Erythroblast (primary cell): ENCODE results near the gene NTF3.

Experiments
- DNase-seq, 2 experiments: peaks; one replicate each; lab custom pipeline; 2025; lab: John Stamatoyannopoulos, UW
- GATA1 ChIP-seq: IDR thresholded peaks from 2 replicates; pipeline ENCODE4 v1.6.1; 2011; ENCODE audit warnings: low read depth, mild to moderate bottlenecking, control low read depth, low read length, moderate library complexity
- POLR2A ChIP-seq: IDR thresholded peaks from 2 replicates; pipeline ENCODE4 v1.6.1; 2011; ENCODE audit warnings: mild to moderate bottlenecking, low read length

The NTF3 gene

DNA sequence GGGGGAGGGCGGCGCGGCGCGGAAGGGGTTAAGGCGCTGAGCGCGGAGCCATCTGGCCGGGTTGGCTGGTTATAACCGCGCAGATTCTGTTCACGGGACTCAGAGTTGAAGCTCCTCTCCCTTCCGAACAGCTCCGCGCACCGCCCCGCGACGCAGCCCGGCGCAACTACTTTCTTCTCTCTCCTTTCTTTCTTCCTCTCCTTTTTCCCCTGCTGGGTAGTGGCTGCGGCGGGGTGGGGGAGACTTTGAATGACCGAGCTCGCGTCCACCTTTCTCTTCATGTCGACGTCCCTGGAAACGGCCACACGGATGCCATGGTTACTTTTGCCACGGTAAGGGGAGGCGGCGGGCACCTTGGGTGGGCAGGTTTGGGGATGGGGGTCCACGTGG, at the start of gene NTF3:
NTF3 (plus strand) TSS at position 98 of the 390 bp plus-strand sequence; CDS start at position 315, 217 bp downstream.
- no peak for DNase-seq

DNA sequence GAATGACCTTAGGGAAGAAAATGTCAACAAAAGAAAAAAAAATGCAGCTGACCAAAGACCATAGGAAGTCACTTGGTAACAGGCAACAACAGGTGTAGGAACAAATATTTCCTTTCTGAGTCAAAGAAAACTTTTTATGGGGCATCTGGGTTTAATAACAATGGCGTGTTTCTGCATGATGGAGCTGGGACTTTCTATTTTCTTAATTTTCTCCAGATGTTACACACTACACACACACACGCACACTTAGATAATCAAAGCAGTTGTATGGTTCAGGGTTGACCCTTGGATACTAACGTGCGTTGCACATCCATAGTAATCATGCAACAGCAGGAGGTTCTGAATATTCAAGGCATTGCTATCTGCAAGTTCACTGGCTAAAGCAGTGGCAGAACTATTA, 47.9 kb upstream of the NTF3 start:
- no peak for DNase-seq
- TF ChIP-seq POLR2A (no peak), GATA1 (no peak)

More for the DNA sequence above, at the start of gene NTF3:
- TF ChIP-seq GATA1 (no peak), POLR2A (no peak)

DNA sequence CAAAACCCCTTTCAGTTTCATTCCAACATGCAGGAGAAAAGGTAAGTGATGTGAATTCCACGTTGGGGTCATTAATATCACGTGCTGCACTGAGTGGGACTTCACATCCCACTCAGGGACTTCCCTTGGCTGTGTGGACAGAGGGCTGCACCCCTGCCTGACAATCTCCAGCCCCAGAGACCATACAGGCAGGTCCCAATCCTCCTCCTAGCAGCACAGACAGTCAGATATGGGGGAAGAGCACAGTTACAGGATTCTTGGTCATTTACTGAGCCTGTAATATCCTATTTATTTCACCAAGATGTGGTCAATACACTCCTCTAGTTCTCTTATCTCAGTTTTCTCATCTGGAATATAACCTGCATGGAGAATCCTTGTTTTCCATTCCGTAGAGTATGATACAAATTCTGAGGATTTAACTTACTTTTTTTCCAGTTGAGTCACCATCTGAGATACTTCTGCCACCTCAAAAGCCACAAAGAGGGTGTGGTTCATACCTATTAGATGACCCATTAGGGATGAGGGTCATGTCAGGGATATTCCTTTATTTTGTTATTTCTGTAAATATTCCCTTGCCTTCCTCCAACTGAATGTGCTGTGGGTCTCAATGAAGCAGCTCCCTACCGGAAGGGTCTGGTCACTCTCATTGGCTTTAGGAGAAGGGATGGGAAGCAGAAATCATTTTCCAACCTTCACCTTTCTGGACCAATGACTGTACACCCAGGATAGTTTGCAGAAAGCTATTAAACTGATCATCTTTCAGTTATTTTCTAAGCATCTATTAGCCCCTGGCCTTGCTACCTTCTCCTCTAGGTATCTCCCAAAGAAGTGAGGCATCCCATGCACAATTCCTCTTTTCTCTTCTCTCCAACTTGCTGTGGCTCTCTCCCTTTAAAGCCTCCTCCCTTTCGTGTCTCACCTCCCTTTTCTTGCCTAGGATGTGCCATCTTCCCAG, 43.0 kb upstream of the NTF3 start:
- DNase-seq: no peak
- TF ChIP-seq POLR2A (no peak), GATA1 (no peak)

DNA sequence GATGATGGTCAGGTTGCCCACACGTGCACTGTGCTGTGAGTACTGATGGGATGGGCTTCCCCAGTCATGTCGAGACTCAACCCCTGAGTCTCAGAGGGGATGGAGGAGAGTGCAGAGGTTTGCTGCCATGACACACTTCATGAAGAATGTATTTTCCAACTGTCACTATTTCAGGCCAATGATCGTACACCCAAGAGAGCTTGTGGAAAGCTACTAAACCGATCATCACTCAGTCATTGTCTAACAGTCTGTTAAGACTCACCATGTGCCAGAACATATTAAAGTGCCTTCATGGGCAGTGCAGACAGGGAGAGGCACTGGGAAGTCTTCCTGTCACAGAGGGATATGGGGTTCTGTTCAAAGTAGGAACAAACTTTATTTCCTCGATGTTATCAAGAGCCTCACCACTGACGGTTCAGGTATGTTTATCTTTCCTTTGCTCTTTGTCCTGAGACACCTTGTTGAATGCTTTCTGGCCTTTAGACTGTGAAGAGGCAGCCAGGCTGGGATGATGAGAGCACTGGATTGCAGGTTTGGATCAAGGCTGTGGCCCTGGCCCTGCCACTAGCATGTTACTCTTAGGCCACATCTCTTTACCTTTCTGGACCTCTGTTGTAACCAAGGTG, 41.6 kb upstream of the NTF3 start:
- DNase-seq: no peak
- TF ChIP-seq POLR2A: no peak
- no peak for TF ChIP-seq GATA1

DNA sequence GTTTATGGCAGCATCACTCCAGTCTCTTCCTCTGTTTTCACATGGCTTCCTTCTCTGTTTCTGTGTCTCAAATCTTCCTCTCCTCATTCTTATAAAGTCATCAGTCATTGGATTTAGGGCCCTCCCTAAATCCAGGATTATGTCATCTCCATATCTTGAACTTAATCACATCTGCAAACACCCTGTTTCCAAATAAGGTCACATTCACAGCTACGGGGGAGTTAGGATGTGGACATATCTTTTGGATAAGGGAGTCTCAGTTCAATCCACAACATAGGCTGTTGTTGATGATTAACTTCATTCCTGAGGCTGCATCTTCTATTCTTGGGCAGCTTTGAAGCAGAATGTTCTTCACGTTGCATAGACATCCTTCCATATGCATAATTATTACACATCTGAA, 40.3 kb upstream of the NTF3 start:
- TF ChIP-seq GATA1: no peak
- TF ChIP-seq POLR2A: no peak
- DNase-seq: no peak

DNA sequence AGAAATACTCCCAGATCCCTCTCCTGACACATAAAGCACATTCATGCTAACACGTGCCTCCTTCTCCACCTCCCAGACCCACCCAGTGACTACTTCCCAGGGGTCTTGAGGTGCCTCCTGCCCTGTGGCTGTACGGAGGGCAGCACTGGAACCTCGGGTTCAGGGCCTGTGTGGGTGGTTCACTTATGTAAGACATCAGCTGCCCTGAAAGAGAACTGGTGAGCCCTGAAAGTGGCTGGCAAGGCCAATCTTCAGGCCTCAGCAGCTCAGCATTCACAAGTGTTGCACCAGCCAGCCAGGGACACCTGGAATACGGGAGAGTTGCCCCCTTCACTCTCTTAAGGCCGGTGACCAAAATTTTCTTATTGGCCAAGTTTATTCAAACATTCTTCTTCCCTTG, 38.9 kb upstream of the NTF3 start:
- no peak for TF ChIP-seq POLR2A
- no peak for TF ChIP-seq GATA1
- no peak for DNase-seq

DNA sequence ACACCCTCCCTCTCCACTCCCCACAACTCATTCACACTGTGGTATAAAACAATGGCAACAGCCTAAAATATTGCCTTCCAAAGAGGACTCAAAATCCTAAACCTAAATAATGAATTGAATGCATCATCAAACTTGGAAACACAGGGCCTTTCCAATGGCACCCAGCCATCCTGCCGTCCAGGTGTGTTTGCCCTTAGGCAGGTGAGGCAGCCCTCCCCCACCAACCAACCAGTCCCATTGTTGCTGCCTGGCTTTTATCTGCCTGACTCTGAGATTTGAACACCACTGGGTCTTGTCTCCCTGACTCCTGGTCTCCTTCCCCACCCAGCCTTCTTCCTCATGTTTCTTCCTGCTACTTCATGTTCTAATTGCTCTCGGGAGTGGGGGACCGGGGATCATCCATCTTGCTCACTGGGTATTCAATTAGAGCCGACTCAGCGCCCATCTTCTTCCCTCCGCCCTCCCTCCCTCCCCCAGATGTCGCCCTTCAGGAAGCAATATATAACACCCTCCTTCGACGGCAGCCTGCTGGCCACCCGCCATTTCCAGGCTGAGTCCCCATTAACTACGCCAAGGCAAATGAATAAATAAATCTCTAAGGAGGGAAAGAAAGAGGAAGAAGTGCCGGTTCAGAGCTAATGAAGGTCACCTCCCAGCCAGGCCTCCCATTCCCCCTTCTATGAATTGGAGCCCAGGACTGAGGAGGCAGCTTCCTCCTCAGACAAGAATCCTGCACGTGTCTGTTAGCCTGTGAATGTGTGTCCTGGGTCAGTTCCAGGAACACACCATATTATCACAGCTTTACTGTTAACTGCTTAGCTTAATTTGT, 36.3 kb upstream of the NTF3 start:
- TF ChIP-seq GATA1: no peak
- no peak for TF ChIP-seq POLR2A

DNA sequence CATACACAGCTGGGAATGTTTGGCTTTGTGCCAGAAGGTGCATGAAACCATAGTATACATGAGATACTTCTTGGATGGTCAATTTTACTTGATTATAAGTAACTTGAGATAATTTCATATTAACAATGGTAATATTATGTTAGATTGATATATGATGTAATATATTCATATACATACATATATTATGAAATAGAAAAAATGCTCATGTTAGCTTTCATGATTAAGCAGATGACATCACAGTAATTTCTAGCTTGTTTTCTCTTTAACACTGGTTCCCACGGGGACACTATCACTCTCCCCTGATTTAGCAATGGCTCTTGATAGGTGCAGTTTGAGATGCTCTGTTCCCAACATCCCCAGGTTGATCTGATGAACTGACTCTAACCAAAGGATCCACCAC, 35.4 kb upstream of the NTF3 start:
- TF ChIP-seq GATA1: no peak
- TF ChIP-seq POLR2A: no peak

More for the DNA sequence above, 36.3 kb upstream of the NTF3 start:
- DNase-seq: no peak

DNA sequence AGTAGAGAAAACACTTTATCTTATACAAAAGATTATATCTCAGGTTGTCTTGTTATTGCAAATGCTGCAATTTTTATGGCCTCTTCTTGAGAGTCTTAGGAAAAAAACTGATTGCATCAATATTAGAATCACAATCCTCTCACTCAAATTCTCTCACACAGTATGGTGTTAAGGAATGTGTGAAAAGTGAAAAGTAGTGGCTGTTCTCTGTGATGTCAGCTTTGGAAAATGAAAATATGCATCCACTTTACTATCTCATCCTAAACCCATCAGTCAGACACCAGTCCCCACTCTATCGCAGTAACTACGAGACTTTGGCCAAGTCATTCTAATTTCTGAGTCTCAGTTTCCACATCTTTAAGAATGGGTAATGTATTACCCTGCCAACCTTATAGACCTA, 32.6 kb upstream of the NTF3 start:
- TF ChIP-seq GATA1: no peak
- no peak for DNase-seq

More for the DNA sequence above, 35.4 kb upstream of the NTF3 start:
- no peak for DNase-seq

DNA sequence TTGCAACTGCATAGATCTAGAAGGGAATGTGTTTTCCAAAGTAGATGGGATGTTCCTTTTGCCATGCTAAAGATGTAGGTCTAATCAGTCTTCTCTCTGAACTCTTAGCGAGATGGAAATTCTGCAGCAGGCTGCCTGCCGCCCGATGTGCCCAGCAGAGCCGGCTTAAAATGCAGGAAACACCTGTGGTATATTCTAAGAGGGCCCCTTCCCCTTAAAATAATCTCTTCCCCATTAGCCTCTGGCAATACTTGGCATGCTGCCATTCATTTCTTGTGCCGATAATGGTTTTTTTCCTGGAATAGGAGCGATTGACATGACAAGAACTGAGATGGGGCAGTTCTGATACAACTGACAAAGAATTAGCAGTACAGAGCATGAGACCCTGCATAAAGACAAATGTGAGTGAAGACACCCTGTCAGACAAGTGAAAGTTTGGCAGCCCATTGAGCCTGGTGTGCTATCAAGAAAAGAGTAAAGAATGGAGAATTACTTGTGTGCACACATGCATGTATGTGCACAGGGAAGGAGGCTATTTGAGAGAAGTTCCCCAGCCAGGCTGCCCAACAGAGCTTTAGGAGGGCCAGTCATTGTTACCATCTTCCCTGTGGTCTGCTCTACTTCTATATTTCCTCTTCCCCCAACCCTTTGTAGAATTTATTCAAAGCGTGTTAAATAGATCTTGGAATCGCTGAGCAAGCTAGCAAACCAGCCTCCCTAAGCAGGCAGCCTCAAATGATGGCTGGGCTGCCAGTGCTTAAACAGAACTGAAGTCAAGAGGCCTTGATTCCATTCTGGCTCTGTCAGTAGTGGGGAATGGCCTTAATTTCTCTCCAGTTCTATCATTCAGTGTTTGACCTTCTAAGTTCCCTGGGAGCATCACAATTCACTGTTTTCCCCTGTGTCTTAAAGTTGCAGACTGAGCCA, 29.6 kb upstream of the NTF3 start:
- no peak for TF ChIP-seq POLR2A
- no peak for TF ChIP-seq GATA1
- no peak for DNase-seq

DNA sequence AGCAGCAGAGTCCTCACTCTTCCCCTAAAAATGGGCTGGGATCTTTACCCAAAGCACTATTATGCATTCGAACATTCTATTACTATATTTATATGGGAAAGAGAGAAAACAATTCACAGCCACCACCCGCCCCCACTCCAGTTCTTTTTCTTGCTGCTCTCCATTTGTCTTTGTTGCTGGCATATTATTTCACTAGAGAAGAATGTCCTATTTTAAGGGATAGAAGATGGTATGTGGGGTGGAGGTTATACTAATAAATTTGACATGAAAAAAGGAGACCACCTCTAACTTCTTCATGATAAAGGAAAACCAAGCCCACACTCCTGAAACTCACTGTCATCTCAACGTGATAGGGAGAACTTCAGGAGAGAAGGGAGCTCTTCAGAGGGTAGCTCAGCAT, 28.5 kb upstream of the NTF3 start:
- DNase-seq: no peak
- TF ChIP-seq POLR2A (no peak), GATA1 (no peak)

DNA sequence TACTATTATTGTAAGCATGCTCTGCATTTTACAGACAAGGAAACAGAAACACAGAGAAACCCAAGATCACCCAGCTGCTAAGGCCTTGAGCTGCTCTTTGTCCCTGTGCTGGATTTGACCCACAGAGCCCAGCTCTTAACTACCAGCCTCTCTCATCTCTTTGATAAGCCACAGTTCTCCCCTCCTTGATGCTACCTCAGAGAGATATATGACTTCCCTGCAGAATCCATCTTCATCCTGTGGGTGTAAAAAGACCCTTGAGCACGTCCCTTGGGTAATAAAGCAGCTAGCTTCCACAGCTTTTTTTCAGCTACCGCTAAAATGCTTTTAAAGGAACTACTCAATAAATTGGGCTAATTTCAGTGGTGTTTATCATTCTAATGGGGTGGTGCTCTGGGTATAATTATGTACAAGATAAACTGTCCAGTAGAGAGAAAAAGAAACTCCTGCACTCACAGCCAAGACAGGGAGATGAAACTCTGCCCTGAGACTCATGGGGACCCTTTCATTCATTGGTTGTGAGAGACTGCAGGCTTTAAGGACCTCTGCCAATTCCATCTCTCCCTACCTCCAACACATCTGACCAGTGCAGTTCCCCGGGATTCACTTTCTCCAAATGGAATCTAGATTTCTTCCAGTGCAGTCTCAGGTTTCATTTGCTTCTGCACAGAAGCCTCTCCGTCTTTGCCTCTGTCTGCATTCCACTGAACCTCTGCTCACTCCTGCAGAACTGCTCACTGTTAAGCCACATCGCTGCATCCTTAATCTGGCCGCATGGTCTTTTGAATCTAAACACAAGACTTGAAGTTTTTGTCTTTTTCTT, 24.7 kb upstream of the NTF3 start:
- no peak for DNase-seq
- TF ChIP-seq GATA1 (no peak), POLR2A (no peak)
